MG63 (cell line): Measurements from ENCODE around the gene TBC1D14. TPM values are rescaled to one million over a fixed set of nuclear protein-coding genes. Genes with fewer than 3 reads are reported as not detected.
A peak's percentile ranks its signal among the peaks of the same experiment; 100 is the strongest.

Source experiments
- DNase-seq: peaks from one replicate; pipeline ENCODE4 v3.0.0-alpha.2; 2020
- H3K27me3 ChIP-seq: fragments of 250-450 bp; sonication (Bioruptor Pico); 2 replicates; pipeline ENCODE4 v1.5.1; 2020; ENCODE audit warnings: mild to moderate bottlenecking, moderate library complexity
- H3K36me3 ChIP-seq: fragments of 250-450 bp; sonication (Bioruptor Pico); 2 replicates; pipeline ENCODE4 v1.5.1; 2020; ENCODE audit warnings: mild to moderate bottlenecking, moderate library complexity
- H3K4me3 ChIP-seq: fragments of 250-450 bp; sonication (Bioruptor Pico); 2 replicates; pipeline ENCODE4 v1.5.1; 2020; ENCODE audit warnings: mild to moderate bottlenecking, moderate library complexity
- H3K9me3 ChIP-seq: fragments of 250-450 bp; sonication (Bioruptor Pico); 2 replicates; pipeline ENCODE4 v1.5.1; 2020; ENCODE audit warnings: mild to moderate bottlenecking, moderate library complexity
- total RNA-seq: library from RNA; depleted of rRNA; stranded (reverse); fragments of >200 nt; shearing (Covaris generic); gene quantifications from 2 replicates; pipeline ENCODE4 v1.2.3, GENCODE V29; 2014; ENCODE audit warnings: low replicate concordance

The TBC1D14 gene
- total RNA-seq, 1 experiment from 2014 or later, result 16.3 TPM

DNA sequence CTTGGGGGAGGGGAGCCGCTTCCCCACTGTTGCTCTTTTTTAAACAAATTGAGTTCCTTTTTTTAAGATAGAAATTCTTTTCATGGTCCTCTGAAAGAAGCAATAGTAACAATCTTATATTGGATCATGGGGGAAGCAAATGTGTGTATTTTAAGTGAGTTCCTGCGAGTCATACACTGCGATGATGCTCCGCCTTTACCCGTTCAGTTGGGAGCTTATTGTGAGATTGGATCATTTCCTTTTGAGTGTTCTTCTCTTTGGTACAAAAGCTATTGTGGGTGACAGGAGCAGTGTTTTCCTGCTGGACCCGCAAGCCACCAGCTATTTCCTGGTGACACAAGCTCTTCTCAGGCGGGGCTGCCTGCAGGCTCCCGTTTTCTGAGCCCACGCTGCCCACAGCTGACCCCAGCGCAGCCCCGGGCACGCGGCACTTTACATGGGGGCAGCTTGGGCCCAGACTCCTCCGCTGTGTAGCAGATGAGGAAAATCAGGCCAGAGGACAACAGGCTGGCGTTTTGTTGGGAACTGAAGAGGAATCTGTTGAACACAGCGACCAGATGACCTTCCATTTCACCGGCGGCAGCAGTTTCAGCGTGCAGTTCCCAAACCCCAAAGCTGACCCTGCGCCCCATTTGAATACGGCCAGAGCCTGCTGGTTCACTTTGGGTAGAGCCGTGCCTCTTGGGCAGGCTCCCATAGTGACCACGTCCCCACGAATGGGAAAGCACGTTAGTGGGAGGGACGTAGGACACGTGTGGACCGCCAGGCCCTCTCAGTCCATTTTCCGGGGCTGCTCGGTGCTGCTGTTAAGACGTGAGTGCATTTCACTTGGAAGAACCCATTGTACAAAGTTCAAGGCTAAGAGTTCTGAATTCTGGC lies 145.7 kb downstream of the TBC1D14 start:
- Histone ChIP-seq H3K36me3 (peaks cover 11% of the 10 kb centered on the region), H3K27me3 (no peaks in the 10 kb centered on the region), H3K9me3 (no peaks in the 10 kb centered on the region), H3K4me3 (no peak overlapping the region)
- no peak for DNase-seq

DNA sequence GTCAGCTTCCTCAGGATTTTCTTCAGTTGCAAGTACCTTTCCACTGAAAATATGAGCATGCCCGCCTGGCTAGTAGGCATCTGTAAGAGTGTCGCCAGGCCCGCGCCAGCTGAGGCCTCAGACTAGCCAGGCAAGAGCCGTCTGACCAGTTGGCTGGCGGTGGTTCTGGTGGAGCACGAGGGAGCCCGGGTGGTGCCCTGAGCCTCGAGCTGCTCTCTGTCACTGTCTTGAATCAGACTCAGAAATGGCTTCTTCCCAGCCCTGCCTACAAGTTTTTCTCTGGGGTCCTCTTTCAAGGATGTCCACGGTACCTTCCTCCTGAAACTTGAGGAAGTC lies 146.3 kb downstream of the TBC1D14 start:
- Histone ChIP-seq H3K27me3 (no peaks in the 10 kb centered on the region), H3K36me3 (peaks cover 15% of the 10 kb centered on the region), H3K9me3 (no peaks in the 10 kb centered on the region), H3K4me3 (no peak overlapping the region)
- DNase-seq, result no peak

DNA sequence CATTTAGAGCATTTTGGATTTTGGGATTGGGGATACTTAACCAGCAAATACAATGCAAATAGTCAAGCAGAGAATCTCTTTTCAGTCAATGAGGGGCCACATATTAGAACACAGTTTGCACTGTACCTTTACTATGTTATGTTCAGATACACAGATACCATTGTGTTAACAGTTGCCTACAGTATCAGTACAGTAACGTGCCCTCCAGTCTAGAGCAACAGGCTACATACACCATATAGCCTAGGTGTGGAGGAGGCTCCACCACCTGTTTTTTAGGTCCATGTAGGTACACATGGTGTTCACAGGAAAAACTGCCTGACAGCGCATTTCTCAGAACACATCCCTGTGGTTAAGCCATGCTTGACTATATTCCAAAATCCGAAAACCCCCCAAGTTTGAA lies 149.2 kb downstream of the TBC1D14 start:
- H3K36me3 ChIP-seq, result peaks cover 31% of the 10 kb centered on the region

DNA sequence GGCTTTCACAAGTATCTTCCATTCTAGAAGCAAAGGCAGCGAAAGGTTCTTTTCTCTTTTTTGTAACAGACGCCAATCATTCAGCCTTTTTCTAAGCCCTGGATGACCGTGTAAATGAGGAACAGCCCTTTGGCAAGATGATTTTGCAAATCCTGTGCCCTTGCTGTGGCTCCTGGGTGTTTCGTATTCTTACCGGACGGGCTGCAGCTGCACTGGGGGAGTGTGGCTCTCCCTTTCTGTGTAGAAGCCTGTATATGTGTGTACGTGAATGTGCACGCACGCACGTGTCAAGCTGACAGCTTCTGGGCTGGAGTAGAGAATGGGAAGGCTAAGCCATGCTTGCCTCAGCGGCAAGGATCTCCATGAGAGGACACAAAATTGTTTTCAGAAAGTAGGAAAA lies 150.0 kb downstream of the TBC1D14 start:
- DNase-seq, result no peak
- Histone ChIP-seq H3K4me3 (no peak overlapping the region), H3K9me3 (no peaks in the 10 kb centered on the region), H3K36me3 (peaks cover 35% of the 10 kb centered on the region), H3K27me3 (no peaks in the 10 kb centered on the region)

More for the DNA sequence above, 149.2 kb downstream of the TBC1D14 start:
- no peaks in the 10 kb centered on the region for H3K9me3 ChIP-seq
- no peak overlapping the region for H3K4me3 ChIP-seq
- no peaks in the 10 kb centered on the region for H3K27me3 ChIP-seq
- DNase-seq, result no peak

DNA sequence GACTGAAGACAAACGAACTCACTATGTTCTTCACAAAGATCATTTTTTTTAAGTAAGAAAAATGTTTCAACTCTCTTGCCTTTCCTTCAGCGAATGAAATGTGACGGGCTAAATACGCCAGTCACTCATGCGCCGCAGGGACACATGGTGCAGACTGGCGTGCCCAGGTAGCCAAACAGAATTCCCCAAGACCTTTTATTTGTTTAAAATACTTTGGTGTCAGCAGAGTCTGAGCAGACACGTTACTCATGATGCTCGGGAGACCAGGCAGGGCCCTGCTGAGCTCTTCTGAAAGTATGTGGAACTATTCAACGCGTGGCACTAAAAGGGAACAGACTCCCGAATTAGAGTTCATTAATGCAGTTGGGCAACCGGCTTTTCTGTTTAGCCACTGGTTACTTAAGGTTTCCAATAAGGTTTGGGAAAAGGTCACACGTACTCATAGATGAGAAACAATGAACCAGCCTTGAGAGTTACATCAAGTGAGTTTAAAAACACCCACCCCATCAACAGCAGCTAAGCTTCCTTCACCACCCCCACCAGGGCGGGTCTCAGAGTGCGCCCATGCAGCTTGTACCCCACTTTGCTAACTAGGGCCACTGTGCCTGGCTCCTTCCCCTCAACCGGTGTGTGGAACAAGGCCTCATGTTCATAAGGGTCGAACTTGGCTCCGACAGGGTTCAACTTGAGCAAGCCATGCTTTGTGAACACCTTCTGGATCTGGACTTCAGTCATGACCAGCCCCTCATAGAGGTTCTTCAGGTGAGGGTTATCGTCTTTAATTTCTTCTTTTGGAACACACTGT lies 150.9 kb downstream of the TBC1D14 start:
- Histone ChIP-seq H3K27me3 (no peaks in the 10 kb centered on the region), H3K9me3 (no peaks in the 10 kb centered on the region), H3K4me3 (no peak overlapping the region), H3K36me3 (peaks cover 40% of the 10 kb centered on the region)
- no peak for DNase-seq

DNA sequence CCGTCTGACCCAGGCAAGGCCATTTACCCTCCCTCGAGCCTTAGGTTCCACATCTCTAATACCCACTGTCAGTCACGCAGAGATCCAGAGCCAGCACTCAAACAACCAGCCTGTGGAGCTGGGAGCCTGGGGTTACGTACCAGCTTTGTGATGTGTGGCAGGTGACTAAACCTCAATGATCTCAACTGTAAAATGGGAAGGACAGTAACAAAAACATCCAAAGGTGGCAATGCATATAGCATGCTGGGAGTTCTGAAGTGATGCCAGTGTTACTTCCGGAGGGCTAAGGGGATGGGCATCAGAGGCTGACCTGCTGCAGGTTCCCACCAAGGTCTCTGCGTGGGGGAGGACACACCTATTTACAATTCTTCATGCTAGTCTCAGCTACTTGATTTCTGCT lies 152.2 kb downstream of the TBC1D14 start:
- H3K27me3 ChIP-seq, result no peaks in the 10 kb centered on the region
- peaks cover 47% of the 10 kb centered on the region for H3K36me3 ChIP-seq
- DNase-seq, result no peak
- H3K9me3 ChIP-seq, result no peaks in the 10 kb centered on the region
- H3K4me3 ChIP-seq, result no peak overlapping the region

DNA sequence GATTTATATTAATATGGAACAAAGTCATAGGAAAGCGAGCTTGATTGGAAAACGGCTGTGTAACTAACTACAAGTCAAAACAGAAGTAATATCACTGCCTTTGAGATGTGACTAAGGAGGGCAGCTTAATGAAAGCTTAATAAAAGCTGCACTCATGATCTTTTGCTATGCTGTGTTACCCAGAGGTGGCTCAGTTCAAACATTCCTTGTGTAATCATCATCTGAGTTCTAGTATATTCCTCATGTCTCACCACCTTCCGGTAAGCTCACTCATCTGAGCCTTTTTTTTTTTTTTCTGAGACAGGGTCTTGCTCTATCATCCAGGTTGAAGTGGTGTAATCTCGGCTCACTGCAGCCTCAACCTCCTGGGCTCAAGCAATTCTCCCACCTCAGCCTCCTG lies 153.2 kb downstream of the TBC1D14 start:
- Histone ChIP-seq H3K27me3 (no peaks in the 10 kb centered on the region), H3K36me3 (peaks cover 48% of the 10 kb centered on the region), H3K4me3 (no peak overlapping the region), H3K9me3 (no peaks in the 10 kb centered on the region)
- no peak for DNase-seq

DNA sequence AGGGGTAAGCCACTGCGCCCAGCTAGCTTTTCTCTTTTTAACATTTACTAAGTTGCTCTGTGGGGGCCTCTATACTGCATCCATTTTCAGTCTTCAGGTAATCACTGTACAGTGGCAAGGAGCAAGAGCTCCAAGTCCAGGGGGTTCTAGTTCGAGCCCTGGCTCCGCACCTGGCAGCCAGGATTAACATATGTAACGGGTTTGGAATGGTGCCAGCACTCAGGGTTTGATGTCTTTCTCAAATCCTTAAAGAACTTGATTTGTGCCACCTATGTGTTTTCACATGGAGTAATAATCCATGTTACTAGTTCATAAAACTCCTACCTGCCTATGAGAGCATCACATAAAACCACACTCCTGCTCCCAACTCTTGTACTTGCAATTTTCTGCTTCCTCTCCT lies 153.7 kb downstream of the TBC1D14 start:
- Histone ChIP-seq H3K4me3 (no peak overlapping the region), H3K36me3 (peaks cover 48% of the 10 kb centered on the region), H3K27me3 (no peaks in the 10 kb centered on the region), H3K9me3 (no peaks in the 10 kb centered on the region)
- DNase-seq, result no peak

DNA sequence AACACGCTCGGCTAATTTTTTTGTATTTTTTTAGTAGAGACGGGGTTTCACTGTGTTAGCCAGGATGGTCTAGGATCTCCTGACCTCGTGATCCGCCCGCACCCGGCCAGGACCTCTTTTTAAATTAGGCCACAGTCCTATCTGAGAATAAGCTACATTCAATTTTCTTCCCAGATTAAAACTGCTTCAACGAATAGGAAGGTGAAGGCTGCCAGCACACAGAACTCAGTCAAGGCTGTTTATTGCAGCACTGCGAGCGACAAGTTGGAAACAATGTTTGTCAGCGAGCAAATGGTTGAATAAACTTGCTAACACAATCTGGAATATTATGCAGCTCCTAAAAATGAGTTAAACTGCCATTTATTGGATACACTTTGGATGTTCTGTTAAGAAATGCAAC lies 156.4 kb downstream of the TBC1D14 start:
- Histone ChIP-seq H3K4me3 (no peak overlapping the region; the same call in 1 of the 2 replicates), H3K36me3 (peaks cover 32% of the 10 kb centered on the region), H3K9me3 (no peaks in the 10 kb centered on the region), H3K27me3 (no peaks in the 10 kb centered on the region)
- DNase-seq, result no peak

DNA sequence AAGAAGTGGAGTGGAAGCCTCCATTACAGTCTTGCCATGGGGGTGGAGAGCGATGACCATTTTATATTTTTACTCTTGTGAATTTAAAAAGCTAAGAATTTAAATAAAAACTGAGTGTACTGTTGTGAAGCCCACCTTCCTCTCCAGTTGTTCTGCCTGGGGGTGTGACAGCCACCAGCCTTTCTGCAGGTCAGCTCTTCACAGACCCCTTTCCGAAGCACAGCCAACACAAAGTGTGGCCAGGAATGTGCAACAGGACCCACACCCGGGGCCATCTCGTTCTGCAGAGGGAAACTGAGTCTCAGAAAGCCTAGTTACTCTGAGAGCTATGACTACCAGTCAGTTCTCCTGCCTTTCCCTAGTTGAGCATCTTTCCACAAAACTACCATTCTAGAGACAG lies 156.9 kb downstream of the TBC1D14 start:
- H3K36me3 ChIP-seq, result peaks cover 30% of the 10 kb centered on the region
- H3K4me3 ChIP-seq, result peak overlapping the region; percentile 76
- H3K9me3 ChIP-seq, result no peaks in the 10 kb centered on the region
- no peaks in the 10 kb centered on the region for H3K27me3 ChIP-seq
- no peak for DNase-seq

DNA sequence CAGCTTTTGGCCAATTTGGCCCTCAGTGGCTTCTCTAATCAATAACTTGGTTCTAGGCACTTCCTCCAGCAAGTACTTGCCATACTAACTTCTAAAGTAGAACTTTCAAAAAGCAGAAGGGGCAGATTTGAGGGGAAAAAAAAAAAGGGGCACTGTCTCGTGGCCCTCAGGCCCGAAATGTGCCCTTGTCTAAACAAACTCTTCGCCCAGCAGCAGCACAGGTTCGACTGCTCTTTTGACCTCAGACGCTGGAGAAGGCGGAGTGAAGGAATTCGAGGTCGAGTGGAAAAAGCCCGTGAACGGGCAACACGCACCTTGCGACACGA lies 157.5 kb downstream of the TBC1D14 start:
- DNase-seq, result no peak
- H3K36me3 ChIP-seq, result peaks cover 28% of the 10 kb centered on the region
- H3K4me3 ChIP-seq, result peak overlapping the region; percentile 76

DNA sequence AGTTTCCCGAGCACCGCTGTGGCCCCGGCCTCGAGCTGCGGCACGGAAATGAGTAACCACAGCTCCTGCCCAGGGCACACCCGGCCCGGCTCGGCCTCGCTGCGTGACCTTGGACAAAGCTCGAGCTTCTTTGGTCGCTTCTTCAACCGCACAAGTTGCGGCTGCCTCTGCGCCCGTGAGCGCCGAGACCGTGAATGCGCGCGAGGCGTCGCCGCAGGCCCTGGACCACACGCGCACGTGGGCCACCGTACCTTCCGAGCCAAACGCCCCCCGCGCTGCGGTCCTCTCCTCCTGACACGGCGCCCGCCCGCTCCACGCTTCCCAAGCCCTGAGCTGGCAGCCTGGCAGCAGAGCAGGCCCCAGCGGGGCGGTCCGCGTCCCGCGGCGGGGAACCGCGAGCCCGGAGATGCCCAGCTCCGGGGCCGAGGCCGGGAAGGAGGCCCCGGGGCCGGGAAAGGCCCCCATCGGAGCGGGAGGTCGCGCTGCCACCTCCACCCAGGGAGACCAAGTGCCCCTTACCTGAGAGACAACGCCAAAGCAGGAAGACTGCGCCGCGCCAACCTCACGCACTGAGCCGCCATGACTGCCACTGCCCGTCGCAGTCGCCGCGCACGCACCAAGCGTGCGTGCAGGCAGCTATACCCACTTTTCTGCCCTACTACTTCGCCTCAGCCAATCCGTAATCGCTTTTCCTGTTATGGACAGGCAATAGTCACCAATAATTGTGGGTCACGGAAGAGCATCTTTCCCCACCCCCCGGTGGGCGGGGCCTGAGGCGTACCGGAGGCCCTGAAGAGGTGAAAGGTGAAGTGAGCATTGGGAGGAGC lies 158.0 kb downstream of the TBC1D14 start, which contains the start of gene GRPEL1:
Gene GRPEL1, minus strand, starts transcription at position 613 of the 827 bp plus-strand sequence. Its CDS starts 32 bp downstream, at position 581.
- H3K9me3 ChIP-seq, result no peaks in the 10 kb centered on the region
- H3K27me3 ChIP-seq, result no peaks in the 10 kb centered on the region
- peaks cover 26% of the 10 kb centered on the region for H3K36me3 ChIP-seq
- H3K4me3 ChIP-seq, result peak within 1 kb of the TSS; percentile 76
- peak; percentile 96 for DNase-seq

More for the DNA sequence above, 157.5 kb downstream of the TBC1D14 start:
- Histone ChIP-seq H3K9me3 (no peaks in the 10 kb centered on the region), H3K27me3 (no peaks in the 10 kb centered on the region)

DNA sequence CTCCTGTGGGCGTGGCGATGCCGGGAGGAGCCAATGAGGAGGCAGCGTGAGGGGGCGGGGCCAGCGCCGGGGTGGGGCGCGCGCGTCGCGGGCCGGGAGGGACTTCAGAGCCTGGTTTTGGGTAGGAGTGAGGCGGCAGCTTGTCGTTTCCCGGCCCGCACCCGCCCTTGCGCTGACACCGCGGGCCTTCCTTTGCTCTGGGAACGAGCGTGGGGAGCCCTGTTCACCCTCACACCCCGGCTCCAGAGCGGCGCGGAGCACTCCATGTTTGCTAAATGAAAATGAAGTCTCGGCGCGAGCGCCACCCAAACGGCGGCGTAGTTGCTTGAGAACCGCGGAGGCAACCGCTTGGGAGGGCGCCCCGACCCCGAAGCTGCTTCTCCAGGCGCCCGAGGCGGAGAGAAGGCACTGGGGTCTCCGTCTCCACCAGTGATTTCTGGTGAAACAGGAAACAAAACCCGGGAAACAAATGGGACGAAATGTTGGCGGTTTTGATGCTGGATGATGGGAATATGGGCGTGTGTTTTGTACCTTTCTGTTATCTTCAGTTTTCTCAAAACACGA lies 158.7 kb downstream of the TBC1D14 start:
- Histone ChIP-seq H3K4me3 (peak overlapping the region; percentile 76), H3K9me3 (no peaks in the 10 kb centered on the region), H3K27me3 (no peaks in the 10 kb centered on the region), H3K36me3 (peaks cover 21% of the 10 kb centered on the region)
- DNase-seq, result no peak

DNA sequence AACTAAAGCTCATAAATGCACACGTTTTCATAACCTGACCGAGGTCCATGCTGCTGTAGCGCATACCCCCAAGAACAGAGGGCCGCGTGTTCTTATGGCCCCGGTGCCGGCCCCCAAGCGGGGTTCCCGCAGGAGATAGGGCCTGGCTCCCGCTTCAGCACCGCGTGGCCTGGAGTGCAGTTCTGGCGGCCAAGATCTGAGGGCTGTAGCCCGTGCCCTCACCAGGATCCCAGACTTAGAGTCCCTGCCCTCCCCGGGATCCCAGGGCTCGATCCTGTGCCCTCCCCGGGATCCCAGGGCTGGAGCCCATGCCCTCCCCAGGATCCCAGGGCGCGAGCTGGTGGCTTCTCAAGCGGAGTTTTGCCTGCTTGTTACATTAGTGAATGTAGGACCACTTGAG lies 159.3 kb downstream of the TBC1D14 start:
- Histone ChIP-seq H3K27me3 (no peaks in the 10 kb centered on the region), H3K36me3 (peaks cover 16% of the 10 kb centered on the region), H3K9me3 (no peaks in the 10 kb centered on the region), H3K4me3 (peak overlapping the region; percentile 76)
- no peak for DNase-seq

DNA sequence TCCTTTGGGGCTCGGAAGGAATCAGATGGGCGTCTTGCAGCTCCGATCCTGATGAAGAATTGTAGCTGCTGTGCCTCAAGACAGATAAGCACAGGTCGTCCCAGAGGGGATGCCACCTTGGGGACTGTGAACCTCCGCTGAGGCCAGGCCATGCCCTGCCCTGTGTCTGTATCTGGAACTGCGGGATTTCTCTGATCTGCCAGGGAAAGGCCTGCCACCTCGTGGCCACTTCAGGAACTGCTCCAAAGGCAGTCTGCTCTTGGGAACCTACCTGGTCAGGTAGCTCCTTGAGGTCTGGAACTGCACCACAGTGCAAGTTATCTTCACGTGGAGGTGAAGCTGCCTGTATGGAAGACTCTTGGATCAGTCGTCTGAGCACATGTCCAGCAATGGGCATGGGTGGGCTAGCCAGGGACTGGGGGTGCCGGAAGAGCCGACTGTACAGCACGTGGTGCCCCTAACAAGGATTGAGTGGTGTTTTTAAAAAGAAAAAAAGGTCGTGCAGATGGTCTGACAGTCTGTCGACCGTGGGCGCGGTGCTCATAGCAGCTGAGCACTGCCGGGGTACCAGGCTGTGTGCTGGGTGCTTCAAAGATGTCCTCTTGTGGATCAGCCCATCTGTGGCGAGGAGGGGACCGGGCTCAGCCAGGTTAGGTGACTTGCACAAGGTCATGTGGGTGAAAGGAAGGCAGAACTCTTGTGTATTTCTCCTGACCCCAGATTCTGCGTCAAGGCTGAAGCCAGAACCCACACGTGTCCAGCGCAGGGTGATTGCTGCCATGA lies 161.3 kb downstream of the TBC1D14 start:
- Histone ChIP-seq H3K36me3 (peaks cover 8% of the 10 kb centered on the region; the same call in 1 of the 2 replicates), H3K27me3 (no peaks in the 10 kb centered on the region), H3K9me3 (no peaks in the 10 kb centered on the region), H3K4me3 (no peak overlapping the region)
- peak; percentile 35 for DNase-seq

DNA sequence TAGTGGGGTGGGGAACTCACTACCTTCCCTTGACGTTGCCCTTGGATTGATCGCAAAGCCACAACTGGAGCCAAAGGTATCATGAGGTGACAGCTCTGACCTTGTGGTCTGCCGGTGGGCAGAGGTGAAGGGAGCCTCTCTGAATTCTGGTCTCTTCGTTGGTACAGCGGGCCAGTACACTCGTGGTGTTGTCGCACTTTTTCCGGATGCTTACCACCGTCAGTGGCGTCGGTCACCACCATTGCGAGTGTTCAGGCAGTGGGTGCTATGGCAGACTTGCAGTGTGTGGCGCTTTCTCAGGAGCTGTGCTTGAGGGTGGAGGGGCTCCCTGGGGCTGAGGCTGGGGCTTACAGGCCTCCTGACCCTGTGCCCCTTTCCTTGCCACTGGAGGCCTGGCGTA lies 163.4 kb downstream of the TBC1D14 start:
- H3K4me3 ChIP-seq, result no peak overlapping the region
- DNase-seq, result no peak

More for the DNA sequence above, 163.4 kb downstream of the TBC1D14 start:
- Histone ChIP-seq H3K9me3 (no peaks in the 10 kb centered on the region), H3K36me3 (no peaks in the 10 kb centered on the region), H3K27me3 (no peaks in the 10 kb centered on the region)
